TTC549 (cell line): ENCODE results near the gene CALM1.

ENCODE experiments used
- FAIRE-seq: peaks from 2 replicates; lab custom pipeline; 2012; peaks lifted over from hg19 to GRCh38; lab: Jason Lieb, UNC

Gene CALM1

DNA sequence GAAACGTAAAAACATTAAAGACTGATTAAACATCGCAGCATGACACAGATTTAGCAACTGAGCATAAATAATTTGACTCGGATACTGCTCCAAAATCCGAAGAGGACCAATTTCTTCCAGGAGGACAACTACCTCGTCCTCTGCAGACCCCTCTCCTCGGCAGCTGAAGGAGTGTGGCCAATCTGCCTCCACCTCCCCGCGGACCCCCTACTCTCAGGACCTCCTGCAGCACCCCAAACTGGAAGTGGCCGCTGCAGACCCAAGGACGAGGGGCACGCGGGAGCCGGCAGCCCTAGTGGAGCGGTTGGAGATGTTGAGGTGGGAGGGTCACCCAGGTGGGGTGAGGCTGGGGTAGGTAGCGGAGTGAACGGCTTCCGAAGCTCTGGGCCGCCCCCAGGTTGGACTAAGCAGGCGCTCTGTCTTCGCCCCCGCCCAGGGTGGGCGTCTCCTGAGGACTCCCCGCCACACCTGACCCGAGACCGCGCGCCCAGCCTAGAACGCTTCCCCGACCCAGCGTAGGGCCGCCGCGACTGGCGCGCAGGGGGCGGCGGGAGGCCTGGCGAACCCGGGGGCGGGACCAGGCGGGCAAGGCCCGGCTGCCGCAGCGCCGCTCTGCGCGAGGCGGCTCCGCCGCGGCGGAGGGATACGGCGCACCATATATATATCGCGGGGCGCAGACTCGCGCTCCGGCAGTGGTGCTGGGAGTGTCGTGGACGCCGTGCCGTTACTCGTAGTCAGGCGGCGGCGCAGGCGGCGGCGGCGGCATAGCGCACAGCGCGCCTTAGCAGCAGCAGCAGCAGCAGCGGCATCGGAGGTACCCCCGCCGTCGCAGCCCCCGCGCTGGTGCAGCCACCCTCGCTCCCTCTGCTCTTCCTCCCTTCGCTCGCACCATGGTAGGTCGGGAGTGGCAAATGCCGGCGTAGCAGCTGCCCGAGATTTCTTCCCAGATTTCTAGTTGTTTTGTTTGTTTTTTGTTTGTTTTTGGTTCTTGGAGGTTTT, at the start of gene CALM1:
TSS of gene CALM1 (plus strand) at position 689 of the 999 bp plus-strand sequence. CDS start at position 891, 202 bp downstream.
- no peak for FAIRE-seq

DNA sequence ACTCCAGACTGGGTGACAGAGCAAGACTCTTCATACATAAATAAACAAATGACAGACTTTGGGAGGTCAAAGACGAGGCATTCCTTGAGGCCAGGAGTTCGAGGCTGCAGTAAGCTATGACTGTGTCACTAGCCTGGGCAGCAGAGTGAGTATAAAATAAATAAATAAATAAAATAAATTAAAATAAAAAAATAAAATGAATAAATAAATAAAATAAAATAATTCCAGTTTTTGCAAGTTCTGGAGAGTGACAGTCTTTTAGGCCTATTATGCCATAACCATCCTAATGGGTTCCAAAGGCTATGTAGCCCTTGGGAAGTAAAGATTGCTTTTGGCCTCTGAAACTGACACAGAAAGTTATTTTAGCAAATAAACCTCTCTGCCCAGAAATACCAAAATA, 48.6 kb upstream of the CALM1 start:
- FAIRE-seq = no peak

DNA sequence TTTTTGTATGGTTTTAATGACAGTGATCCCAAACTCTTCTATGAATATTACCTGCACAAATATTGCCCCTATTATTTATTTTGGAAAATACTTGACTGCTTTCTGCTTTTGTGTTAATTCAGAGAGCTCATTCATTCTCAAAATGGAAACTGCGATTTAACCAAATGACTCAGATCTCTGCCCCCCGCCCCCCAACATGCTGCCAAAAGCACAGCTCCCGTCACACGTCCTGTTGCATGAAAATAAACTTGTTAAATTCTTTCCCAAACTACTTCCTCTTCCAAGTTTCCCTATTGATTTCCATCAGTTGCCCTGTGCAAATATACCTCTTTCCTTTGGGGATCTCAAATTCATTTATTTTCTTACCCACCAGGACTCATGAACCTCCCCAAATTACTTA, 47.1 kb upstream of the CALM1 start:
- FAIRE-seq = no peak

DNA sequence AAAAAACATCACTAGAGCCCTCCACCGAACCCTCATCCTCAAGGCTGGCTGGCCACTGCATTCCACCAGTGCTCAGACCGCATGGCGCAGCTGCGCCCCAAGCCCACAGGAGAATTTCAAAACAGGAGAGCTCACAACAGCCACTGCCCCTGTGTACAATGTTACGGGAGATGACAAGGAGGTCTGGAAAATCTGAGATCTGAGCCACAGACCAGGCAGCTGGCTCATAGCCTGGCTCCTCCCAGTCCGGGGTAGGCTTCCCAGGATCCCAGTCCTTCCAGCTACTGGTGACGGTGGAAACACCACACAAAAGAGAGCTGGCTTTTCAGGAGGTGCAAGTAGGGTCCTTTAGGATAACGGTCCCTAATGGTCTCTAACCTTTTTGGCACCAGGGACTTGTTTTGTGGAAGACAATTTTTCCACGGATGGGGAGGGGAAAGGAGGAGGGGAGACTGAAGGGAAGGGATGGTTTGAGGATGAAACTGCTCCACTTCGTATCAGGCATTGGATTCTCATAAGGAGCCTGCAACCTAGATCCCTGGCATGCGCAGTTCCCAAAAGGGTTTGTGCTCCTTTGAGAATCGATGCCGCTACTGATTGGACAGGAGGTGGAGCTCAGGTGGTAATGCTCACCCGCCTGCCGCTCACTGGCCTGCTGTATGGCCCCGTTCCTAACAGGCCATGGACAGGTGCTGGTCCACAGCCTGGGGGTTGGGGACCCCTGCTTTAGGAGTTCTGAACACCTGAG, 42.1 kb upstream of the CALM1 start:
- FAIRE-seq = no peak

DNA sequence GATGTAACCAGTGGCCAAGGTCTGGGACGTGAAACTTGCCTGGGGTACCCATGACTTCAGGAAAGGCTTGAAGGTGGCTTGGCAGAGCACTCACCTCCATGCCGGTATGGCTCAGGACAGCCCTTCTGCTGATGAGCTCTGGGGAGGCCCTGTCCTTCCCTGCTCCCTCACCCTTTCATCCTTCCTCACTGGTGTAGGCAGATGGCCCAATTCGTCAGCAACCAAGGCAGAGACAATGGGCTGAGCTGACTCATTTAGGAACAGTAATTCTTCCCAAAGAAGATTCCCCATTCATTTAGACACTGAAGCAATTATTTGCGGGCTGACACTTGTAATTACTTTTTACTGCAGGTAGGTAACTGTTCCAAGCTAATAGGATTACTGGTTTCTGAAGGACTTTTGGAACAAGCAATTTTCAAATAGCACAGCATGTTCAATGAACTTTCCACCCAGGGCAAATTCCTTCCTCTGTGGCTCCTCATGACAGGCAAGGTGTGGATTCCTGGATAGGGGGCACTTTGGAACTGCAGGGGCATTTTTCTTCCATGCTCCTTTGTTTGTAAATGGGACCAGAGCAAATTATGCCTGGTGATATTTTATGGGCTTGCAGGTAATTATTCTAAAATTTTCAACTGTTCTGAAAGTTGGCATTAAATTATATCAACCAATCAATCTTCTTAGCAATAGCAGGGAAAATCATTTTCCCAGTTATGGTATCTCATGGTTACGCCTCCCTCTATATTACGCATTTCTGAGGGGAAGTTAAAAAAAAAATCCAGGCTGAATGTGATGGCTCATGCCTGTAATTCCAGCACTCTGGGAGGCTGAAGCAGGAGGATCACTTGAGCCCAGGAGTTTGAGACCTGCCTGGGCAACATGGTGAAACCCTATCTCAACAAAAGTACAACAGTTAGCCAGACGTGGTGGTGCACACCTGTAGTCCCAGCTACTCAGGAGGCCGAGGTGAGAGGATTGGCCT, 41.0 kb upstream of the CALM1 start:
- no peak for FAIRE-seq

DNA sequence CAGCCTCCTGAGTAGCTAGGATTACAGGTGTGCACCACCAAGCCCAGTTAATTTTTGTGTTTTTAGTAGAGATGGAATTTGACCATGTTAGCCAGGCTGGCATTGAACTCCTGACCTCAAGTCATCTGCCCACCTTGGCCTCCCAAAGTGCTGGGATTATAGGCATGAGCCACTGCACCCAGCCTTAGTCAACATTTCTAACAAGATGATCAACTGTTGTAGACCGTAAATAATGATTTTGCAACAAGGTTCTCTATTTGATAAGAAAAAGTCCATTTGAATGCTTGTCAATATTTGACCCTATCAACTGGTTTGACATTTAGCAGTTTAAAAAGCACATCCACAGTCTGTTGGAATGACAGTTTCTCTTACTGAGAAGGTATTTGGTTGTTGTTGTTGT, 39.9 kb upstream of the CALM1 start:
- no peak for FAIRE-seq

DNA sequence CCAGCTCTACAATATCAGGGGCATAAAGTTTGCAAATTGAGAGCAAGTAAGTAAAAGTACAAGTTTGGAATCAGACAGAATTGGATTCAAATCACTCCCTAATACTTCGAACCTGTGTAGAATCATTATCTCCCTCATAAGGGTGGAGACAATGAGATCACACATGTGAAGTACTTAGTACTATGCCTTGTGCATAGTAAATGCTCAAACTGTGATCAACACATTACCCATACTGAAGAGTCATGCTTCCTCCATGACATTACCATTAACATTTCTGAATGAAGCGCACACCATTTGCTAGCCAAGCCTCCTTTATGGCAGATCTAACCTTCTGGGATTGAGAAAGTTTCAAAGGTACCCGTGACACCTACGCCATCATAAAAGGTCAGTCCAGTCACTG, 38.5 kb upstream of the CALM1 start:
- FAIRE-seq = no peak

DNA sequence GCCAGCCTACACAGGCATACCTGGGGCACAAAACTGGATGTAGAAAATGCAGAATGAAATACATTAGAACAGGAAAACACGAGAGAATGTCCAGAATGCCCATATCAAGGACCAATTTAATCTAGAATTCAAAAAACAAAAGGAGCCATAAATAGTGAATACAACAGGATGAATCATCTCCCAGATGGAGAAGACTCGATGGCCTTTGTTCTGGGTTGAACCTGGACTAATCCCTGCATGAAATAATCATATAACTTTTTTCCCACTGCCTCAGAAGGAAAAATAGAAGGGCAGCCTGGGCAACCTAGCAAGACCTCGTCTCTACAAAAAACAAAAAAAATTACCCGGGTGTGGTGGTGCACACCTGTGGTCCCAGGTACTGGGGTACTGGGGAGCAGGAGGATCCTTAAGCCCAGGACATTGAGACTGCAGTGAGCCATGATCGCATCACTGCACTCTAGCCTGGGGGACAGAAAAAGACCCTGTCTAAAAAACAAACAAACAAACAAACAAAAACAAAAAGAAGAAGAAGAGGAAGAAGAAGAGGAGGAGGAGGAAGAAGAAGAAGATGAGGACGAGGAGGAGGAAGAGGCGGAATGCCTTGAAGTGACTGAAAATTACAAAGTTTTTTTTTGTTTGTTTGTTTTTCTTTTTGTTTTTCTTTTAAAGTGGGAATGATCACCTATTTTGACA, 34.8 kb upstream of the CALM1 start:
- FAIRE-seq = no peak

DNA sequence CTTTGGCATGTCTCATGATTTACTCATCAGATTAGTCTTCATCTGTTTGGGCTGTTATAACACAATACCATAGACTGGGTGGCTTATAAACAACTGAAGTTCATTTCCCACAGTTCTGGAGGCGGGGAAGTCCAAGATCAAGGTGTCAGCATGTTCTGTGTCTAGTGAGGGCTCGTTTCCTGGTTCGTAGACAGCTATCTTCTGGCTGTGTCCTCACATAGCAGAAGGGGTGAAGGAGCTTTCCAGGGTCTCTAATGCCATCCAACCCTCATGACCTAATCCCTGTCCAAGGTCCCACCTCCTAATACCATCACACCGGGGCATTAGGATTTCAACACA, 34.3 kb upstream of the CALM1 start:
- FAIRE-seq = no peak

DNA sequence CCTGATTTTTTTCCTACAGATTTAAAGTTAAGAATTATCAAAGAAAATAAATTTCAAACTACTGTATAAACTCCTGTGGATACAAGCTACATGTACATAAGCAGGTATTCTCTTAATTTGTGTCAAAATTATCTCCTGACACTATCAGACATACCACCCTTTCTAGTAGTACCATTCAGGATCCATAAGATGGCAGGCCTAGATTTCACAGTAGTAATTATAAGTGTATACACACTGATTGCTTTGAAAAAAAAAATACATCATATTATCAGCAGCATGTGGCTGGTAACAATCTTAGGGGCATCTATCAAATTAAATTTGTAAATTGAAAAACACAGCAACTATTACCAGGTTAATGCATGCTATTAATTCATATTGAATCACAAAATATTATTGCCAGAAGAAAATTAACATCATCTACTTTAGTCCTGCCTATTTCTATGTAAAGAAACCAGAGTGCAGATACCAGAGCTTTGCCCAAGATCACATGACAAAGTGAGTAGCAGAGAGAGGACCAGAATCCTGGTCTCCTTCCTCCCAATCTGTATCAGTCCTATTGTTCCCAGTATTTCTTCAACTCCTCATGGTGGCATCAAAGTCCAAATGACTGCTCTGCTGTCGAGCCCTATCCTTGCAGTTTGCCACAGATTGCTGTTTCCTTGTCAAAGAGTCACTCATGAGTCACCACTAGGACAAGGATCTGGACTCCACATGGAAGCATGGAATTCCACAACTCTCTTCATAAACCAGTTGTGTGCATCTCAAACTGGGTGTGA, 27.7 kb upstream of the CALM1 start:
- FAIRE-seq = no peak

DNA sequence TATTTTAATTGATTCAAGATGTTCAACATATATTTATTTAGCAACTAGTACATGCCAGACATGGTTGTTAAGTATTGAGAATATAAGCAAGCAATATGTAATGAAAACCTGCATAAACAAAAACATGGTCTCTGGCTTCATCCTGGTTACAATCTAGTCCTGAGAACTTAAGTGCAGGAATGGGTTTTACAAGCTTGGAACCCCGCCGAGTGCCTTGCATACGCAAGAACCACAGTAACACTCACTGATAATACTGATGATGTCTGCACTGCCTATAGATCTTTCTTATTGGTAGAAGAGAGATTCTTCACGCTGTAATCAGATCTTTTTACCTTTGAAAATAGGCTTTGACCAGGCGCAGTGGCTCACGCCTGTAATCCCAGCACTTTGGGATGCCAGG, 22.9 kb upstream of the CALM1 start:
- FAIRE-seq = no peak

DNA sequence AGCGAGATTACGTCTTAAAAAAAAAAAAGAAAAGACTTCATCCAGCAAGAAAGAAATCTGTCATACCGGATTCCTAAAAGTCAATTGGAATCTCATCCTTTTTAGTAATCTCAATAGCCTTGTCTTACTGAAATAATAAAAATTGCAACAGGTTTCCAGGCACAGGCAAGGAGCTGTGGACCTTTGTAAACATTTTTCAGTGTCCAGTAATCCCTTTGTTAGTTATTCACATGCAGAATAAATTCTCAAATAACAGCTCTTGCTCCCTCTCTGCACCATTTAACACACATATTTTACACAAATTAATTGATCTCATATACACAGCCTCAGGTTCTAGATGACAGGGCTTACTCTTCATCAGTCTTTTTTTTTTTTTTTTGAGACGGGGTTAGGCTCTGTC, 22.0 kb upstream of the CALM1 start:
- FAIRE-seq = no peak

DNA sequence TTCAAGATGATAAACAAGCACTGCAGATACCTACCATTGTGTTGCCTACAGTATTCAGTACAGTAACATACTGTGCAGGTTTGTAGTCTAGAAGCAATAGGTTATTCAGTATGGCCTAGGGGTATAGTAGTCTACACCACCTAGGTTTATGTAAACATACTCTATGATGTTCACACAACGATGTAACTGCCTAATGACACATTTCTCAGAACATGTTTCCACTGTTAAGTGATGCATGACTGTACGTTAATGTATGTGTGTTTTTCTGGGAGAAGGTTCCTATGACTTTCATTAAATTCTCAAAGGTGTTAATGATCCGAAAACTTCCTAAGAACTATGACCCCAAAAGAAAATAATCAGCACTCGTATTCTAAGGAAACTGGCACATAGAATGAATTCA, 20.9 kb upstream of the CALM1 start:
- no peak for FAIRE-seq

DNA sequence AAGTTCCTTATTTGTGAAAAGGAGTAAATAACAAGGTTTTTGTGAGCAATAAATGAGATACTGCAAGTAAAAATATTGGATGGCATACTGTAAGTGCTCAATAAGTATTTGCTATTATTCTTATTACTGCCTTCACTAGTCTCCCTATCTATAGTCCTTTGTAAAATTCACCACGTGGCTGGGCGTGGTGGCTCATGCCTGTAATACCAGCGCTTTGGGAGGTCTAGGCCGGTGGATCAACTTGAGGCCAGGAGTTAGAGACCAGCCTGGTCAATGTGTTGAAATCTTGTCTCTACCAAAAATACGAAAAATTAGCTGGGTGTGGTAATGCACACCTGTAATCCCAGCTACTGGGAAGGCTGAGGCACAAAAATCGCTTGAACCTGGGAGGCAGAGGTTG, 18.6 kb upstream of the CALM1 start:
- FAIRE-seq = no peak

DNA sequence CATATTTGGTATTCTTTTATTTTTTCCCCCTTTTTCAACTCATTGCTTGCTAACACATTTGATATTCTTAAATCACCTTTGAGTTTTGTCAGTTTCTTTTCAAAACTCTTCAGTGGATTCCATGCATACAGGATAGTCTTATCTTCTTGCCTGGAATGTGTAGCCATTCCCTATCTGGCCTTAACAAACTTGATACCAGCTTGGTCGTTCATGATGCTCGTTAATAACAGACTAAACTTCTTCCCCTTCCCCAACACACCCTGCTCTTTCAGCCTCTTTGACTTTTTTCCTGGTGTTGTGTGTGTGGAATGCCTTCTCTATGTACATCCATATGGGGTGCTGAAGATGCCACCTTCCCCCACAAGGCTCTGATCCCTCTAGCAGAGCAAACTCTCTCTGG, 17.7 kb upstream of the CALM1 start:
- no peak for FAIRE-seq

DNA sequence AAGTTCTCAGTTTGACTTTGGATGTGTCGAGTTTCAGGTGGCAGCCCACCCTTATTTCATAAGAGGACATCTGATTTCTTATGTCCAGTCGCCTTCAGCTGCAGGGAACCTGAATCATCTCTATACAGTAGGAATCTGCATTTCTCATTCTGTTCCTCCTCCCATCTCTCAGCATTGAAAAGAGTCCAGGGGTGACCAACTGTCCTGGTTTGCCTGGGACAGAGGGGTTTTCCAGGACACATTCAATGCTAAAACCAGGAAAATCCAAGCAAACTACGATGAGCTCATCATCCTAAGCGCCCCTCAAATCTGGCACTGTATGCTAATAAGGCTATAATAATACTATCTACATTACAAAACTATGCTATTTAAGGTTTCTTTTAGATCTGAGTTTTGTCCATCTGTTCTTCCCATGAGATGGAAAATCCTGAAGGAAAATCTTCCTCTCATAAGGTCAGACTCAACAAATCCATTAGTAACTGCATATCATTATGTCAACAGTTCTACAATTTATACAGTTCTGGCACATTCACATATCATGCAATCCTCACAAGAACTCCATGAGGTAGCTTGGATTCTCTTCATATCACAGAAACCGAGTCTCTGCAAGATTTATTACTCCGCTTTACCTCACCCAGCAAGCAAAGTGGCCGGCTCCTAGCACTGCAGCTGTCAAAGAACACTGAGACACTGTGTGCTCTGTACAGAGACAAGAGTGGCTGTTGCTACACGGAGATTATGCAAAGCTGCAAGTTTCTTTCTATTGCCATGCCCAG, 15.6 kb upstream of the CALM1 start:
- no peak for FAIRE-seq

DNA sequence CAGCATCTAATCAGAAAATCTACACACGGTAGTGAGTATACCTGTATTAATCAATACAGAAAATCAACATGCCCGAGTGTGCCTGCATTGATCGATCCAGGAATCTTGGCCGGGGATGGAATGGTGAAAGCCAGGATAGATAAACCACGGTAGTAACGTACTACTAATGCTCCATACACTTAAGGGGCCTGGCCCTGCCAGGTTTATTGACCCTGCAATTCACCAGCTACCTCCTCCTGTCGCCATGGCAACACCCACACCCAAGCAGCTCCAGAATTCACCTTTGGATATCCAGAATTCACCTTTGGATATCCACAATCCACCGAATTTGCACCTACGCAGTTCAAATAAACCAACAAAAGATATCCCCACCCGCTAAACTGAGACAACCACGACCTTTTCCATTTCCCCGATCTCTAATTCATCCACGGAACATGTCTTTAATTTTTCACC, 14.8 kb upstream of the CALM1 start:
- no peak for FAIRE-seq

DNA sequence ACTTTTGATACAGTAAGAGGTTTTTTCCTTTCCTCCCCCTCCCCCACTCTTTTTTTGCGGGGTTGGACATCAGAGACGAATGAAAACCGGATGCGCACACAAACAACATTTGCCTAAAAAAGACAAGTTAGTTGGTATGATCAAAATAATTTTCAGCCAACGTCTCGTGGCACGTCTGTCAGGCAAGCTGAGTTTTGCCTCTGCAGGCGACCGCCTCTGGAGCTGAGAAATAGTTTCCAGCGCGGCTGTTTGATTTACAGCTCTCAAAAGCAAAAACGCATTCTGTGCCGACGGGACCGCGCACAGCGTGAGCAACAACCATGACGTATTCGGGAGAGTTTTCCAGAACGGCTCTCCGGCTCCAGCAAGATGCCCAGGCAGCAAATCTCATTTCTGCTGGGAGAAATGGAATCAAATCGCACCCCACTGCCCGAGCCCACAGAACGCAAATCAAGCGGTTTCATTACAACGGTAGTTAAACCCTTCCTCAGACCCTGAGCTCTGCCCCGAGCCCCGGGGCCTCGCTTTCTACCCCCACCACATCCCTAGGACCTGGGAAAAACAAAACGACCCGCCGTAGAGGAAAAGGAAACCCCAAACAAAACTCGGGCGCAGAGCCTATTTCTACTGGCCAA, 14.2 kb upstream of the CALM1 start:
- no peak for FAIRE-seq

DNA sequence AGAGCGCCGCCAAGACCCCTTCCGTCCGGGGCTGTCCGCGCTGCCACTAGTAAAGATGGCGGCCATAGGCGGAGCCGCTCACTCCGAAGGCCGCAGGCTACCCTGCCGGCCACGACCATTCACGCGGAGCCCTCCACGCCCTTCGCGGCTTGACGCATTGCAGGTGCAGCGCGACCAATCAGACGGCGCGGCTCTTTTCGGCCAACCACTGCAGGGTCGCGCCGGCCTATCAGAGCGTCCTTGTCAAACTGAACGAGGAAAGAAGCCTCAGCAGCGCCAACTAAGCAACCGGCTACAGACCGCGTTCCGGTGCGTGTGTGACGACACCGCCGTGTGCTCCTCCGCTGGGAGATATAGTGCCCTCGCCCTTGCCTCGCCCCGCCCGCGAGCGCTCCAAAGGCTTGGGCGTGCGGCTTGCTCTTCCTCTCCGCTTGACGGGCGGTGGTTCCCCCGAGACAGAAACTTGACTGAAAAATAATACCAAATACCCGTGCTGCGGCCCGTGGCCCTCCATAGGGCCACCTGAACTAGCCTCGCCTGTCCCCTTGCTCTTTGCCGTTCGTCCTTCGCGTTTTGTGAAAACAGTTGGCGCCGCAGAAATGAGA, 13.6 kb upstream of the CALM1 start:
- FAIRE-seq = peak; percentile 93
